GM10266 (cell line): ENCODE measurements around the gene LMCD1.

Experiments
- DNase-seq: peaks from one replicate; pipeline ENCODE4 v3.0.0; 2012; ENCODE audit errors: extremely low spot score
- TF ChIP-seq, protein P1 (sequence below): IDR thresholded peaks from 2 replicates; pipeline ENCODE4 v1.5.1; 2012; ENCODE audit warnings: mild to moderate bottlenecking, low read depth; ENCODE audit not compliant: control insufficient read depth, insufficient read depth; ENCODE audit errors: missing control alignments

LMCD1 gene

DNA sequence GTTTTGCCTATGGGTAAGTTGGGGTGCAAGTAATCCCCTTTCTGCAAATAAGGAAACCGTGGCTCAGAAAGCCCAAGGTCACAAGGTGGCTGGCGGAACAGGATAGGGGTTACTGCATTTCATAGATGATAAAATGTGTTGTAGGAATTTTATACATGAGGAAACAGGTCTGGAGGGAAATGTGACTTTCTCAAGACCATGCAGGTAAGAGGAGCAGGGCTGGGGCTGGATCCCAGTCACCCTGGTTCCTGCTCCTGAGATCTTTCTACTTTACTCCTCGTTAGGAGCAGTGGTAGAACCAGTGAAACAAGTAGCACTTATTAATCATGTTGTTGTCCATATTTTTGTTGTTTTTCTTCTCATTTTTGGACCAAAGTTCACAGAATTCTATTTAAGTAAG is 79.8 kb downstream of the LMCD1 start:
- no peak for DNase-seq
- TF ChIP-seq, protein P1, sequence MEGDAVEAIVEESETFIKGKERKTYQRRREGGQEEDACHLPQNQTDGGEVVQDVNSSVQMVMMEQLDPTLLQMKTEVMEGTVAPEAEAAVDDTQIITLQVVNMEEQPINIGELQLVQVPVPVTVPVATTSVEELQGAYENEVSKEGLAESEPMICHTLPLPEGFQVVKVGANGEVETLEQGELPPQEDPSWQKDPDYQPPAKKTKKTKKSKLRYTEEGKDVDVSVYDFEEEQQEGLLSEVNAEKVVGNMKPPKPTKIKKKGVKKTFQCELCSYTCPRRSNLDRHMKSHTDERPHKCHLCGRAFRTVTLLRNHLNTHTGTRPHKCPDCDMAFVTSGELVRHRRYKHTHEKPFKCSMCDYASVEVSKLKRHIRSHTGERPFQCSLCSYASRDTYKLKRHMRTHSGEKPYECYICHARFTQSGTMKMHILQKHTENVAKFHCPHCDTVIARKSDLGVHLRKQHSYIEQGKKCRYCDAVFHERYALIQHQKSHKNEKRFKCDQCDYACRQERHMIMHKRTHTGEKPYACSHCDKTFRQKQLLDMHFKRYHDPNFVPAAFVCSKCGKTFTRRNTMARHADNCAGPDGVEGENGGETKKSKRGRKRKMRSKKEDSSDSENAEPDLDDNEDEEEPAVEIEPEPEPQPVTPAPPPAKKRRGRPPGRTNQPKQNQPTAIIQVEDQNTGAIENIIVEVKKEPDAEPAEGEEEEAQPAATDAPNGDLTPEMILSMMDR: no peak

DNA sequence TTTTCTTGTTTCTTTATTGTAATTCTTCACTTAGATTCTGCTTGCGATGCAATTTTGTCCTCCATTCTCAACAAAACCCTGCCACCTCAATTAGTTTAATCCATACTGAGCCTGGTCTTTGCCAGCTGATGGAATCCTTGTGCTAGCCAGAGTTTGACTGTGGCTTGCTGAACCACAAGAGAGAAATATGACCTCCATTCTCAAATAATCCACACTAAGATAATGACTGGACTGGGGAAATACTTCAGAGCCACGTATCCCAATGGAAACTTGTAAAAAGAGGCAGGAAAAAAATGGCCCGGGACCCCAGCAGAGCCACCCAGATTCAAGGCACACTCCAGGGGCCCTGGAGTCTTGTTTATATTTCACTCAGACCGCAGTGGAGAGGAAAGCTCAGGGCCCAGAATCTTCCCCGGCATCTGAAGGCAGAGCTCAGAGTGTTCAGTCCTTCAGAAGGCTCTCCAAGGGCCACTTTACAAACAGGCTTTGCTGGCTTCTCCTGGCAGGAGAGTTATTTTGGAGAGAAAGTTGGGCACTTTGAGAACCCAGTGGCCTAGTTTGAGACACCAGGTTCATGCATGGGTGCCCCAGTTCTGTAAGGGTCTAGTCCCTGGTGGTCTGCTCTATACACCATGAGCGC is 80.3 kb downstream of the LMCD1 start:
- TF ChIP-seq, protein P1: no peak
- DNase-seq: no peak

DNA sequence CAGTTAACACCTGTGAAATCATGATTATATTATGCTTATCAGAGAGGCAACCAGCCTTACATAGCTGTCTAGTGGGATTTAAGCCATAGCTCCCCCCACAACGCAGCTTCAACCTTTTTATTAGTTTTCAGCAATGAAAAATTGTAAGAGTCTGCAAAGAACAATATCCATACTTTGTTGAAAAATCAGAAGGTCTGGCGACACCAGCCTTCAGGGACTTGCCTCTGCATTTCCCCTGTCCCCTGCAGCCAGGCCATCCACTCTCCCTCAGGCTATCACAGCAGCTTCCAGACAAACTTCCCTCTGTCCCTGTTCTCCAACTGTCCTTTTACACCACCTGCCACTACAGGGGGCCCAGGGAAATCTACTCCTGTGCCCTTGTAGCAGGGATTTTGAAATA is 83.0 kb downstream of the LMCD1 start:
- TF ChIP-seq, protein P1: no peak
- DNase-seq: no peak

DNA sequence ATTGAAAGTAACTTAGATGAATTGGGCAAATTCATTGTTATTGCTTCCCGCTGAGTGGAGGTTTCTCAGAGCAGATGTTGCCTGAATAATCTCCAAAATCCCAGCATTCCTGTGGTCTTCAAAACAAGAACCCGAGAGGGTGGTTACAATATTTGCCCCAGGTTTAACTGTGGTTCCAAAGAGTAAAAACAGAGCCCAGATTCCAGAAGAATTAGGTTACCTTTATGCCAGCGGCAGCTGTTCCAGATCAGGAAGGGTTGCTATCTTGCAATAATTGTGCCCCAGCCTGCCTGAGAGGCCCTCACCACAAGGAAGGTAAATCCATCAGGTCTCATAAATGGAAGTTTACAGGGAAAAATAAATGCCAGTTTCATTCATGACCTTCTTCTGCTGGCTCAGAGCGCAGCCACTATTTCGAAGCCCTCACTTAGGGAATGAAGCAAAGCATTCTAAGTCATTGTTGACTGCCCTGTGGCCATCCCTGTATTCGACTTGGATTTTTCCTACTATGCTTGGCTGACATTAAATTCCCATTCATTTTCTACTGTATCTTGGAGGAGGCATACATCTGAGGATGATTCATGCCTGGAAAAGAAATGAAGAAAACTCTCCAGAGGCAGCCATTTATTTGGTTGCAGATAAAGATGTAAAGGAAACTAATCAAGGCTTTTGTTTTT is 88.4 kb downstream of the LMCD1 start:
- DNase-seq: no peak
- TF ChIP-seq, protein P1: no peak

DNA sequence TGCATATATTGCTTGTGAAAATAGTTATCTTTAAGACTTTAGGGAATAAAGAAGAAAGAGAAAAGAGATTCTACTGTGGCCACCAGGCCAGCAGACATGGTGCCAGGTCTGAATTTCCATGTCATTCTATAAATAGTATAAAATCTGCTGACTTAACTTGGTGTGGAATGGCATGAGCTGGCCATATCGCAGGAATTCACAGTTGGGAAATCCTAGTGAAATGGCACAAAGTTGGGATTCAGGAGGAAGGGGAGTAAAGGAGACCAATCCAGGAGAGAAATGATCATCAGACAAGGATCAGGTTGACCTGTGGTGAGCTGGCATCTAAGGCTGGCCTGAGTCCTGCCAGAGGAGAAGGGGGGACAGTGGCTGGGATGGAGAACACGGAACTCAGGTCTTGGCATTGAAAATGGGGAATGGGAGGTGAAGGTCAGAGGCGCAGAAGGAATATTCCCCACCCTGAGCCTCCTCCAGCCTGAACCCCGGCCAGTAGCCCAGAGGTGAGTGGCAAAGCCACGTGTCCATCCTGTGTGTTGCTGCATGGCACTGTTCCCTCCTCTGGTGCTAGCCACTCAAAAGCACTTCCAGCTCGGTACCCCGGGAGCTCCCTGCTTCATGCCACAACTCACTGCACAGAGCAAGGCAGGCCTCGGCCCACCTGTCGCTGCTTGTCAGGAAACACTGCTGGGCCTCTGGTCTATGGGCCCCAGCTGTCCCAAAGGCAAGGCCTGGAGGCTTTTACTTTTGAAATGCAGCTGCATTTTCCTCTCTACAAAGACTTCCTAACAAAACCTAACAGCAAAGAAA is 91.6 kb downstream of the LMCD1 start:
- DNase-seq: no peak
- TF ChIP-seq, protein P1: no peak

DNA sequence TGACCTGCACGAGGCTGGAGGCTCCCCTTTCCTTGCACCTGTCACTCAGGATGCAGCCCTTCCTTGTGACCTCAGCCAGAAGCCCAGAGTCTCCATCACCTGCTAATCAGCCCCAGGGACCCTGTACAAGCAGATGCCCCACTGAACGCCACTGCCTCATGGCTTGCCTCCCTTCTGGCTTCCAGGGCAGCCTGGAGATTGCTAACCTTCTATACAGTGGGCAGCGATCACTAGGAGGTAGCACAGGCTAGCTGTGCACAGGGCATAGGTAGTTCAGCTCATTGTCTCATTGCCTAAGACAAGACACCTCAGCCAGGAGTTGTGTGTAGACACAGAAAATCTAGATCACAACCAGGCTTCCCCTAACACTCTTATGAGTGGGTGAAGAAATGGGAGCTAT is 93.6 kb downstream of the LMCD1 start:
- TF ChIP-seq, protein P1: no peak
- no peak for DNase-seq
